NCI-H128 (cell line): ENCODE results near the gene TSSK1B.
"Not testable (repeated sequence)": the region's sequence is repeated elsewhere in the genome, so short reads cannot be mapped to it uniquely, and the experiment has no call there.

Experiments
- DNase-seq: peaks from one replicate; lab custom pipeline; 2025; ENCODE audit not compliant: unreplicated experiment; lab: John Stamatoyannopoulos, UW

Gene TSSK1B

DNA sequence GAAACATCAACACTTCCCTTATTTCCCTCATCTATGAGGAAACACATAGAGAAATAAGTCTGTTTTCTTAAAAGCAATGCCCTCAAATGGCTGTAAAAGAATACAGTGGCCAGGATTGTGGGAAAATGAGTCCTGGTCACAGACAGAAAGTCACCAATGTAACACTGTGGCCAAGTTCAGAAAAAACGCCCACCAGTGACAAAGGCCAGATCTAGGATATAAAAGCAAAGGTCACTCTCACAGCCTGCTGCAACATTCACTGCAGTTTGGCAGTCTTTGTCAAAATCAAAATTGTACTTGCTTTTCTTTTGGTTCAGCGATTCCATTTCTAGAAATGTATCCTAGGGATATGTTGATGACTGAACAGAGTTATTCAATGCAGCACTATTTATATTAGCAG, 30.5 kb downstream of the TSSK1B start:
- no peak for DNase-seq

DNA sequence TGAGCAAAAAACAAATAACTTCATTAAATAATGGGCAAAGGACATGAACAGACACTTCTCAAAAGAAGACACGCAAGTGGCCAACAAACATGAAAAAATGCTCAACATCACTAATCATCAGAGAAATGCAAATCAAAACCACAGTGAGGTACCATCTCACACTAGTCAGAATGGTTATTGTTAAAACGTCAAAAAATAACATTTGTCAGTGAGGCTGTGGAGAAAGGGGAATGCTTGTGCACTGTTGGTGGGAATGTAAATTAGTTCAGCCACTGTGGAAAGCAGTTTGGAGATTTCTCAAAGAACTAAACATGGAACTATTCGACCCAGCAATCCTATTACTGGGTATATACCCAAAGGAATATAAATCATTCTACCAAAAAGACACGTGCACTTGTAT, 36.8 kb downstream of the TSSK1B start:
- DNase-seq = not testable (repeated sequence)

DNA sequence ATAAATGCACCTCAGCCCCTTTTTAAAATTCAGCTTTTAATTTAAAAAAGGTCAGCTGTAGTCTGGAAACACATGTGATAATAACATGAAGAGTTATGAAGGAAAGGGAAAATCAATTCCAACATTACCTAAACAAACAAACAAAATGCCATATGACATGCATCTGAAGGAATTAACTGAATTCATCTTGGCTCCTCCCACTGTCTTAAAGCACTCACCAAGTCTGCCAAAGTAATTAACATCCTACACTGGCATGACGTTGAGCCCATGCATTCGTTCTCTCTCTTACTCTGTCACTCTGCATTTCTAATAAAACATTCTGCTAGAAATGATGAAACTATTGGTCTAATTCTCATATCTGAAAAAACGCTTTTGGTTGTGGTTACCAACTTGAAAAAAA, 37.7 kb downstream of the TSSK1B start:
- no peak for DNase-seq

DNA sequence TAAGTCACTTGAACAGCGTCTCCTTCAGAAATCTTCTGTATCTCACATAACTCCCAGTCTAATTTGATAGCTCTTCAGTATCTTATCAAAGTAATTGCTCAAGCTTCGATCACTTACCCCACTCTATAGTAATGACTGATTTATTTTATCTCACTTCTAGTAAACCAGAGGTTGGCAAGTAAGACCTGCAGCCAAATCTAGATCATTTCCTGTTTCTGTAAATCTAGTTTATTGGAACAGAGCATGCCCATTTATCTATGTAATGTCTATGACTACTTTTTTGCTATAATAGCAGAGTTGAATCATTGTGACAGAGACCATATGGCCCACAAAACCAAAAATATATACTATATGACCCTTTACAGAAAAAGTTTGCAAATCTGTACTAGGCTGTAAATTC, 40.1 kb downstream of the TSSK1B start:
- DNase-seq = no peak

DNA sequence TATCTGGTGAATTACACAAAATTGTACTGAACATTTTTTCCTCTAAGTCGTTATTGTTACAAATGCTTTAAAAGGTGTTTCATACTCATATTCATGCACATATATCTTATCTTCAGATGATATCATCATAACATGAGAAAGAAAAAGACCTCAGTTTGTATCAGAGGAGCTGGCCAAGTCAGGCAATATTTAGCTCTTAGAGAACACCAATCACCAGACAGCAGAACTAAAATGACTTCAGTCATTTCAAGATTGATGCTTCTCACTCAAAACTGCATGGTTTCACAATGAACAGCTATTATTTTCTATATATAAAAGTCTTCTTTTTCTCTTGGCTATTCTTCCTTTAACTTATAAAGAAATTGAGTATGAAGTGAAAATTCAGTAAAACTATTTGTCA, 44.6 kb downstream of the TSSK1B start:
- no peak for DNase-seq

DNA sequence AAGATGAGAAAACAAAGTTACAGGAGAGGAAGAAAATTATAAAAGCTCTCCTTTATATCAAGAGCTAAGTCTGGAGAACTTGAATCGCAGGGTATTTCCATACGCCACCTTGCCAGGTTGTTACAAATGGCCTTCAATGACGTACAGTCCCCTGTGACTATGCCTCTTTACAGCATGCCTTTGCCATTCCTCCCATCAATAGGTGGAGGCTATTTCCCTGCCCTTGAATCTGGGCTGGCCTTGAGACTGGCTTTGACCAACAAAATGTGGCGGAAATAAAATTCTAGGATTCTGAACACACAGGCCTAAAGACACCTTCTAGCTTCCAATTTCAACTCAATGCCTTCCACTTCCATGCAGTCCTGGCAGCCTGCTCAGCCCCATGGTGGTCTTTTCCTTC, 45.7 kb downstream of the TSSK1B start:
- no peak for DNase-seq

DNA sequence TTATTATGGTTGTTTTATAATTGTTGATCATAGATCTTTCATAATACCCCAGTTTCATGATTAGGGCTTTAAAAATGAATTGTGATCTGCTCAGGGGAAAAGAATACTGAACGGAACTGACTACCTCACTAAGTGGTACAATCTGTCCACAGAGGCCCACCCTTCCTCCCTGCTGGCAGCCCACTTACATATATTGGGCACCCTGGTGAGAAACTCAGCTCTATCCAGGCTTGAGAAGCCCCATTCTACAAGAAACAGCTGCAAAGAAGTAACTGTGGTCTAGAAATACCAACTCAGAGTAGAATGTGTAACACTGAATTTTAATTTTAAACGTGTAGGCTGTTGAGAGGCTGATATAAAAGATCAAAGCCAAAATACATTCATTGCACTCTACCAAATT, 46.9 kb downstream of the TSSK1B start:
- DNase-seq = no peak

DNA sequence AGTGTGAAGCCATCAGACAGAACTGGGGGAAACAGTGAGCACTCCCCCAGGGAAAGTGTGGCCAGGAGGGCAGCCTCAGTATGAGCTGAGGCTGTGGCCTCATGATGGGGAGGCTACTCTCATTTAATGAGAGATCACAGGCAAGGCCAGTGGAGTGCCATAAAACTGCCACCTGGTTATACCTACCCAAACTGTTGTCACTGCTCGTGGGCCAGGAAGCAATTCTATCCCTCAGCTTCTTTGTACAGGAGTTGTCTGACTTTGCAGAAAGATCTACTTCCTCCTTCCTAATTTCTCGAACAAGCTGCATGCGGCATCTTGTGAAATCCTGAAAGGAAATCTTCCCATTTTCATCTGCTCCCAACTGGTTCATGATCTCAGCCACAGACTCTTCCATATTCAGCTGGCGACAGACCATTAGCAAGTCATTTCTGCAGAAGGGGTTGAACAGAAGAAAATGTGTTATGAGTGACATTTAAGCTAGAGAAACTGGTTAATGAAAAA, 50.0 kb downstream of the TSSK1B start:
- no peak for DNase-seq

DNA sequence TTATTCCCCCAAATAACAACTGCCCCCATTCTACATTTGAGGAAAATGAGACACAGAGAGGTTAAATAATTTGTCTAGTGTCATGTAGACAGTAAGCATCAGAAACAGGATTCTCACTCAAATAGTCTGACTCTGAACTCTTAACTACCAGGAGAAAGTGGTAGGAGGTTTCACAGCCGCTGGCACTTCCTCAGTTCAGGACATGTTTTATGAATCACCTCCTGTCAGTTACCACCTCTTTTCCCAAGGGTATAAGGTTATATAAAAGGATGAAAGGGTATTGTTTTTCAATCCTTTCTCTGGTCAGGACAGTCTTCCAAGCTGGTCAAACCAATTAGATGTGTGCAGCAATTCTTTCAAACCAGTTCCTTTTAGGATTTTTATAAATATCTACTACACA, 52.1 kb downstream of the TSSK1B start:
- no peak for DNase-seq
